ENCODE results near the gene CLGN. TPM values are rescaled to one million over a fixed set of nuclear protein-coding genes. Genes with fewer than 3 reads are reported as not detected.

CLGN gene
- polyA plus RNA-seq, 1 donor = 2.2 TPM

DNA sequence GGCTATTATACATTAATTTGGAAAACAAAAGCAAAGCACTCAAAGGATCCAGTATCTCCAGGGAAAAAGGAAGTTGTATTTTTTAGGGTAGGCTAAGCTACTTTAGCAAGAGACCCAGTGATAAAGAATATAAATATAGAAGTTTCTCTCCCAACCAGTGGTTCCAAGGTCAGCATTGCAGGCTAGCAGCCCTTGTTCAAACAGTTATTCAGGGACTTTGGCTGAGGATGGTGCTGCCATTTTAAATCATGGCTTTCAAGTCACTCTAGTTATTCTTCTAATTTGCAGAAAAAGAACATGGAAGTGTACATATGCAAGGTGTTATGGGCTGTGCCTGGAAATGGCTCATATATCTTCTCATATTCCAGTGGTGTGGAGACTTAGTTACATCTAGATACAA lies 44.7 kb downstream of the CLGN start:
- no peak for DNase-seq

GRCh38 chr4:140374130-140374477 lies 53.3 kb downstream of the CLGN start:
- DNase-seq = peak; percentile 4

- peak; percentile 98 for DNase-seq
Measured at GRCh38 chr4:140373328-140374129, 53.9 kb downstream of the CLGN start, which contains the start of gene SCOC. Gene SCOC, plus strand, starts transcription at chr4:140373646. Its CDS starts 5,525 bp downstream, at chr4:140379171.

DNA sequence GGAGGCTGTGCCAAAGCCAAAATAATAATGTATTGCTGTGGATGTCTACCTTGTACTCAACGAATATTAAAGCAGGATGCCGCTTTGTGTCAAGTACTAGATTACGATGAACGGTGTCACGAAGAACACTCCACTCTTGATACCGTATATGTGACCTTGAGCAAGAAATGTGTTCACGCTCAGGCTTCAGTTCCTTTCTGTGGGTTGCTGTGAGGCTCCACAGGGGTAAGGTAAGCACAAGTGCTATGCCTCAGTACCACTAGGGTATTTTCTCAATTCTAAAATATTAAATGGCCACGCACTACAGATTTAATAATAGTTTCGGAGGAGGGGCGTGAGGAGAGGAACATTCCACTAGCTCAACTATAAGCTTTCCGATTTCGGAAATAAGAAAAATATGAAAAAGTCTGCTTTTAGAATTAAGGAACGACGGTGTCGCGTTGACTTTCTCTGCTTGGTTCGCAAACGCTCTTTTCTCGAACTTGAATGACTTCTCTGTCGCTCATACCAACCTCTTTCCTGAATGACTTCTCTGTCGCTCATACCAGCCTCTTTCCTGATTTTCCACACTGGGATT lies 54.6 kb downstream of the CLGN start:
- no peak for DNase-seq

DNA sequence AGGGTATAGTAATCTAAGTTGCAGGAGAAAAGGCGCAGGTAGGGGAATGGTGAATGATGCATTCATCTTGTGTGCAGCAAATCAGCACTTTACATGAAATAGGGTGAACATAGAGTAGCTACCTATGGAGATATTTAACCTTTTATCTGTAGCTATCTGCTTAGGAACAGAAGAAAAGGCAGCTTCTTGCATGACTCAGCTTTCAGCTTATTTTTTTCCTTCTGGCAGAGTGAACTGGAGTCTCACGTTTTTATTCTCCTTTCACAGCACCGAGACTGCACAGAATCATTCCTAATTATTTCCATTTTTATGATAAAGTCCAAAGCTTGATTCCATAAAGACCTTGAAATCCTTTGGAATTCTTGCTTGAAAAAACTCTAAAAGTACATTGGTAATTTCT lies 58.8 kb downstream of the CLGN start:
- DNase-seq = no peak

GRCh38 chr4:140367738-140368137 lies 59.7 kb downstream of the CLGN start:
- no peak for DNase-seq

- no peak for DNase-seq
Measured at GRCh38 chr4:140363558-140363957, 63.9 kb downstream of the CLGN start.

DNA sequence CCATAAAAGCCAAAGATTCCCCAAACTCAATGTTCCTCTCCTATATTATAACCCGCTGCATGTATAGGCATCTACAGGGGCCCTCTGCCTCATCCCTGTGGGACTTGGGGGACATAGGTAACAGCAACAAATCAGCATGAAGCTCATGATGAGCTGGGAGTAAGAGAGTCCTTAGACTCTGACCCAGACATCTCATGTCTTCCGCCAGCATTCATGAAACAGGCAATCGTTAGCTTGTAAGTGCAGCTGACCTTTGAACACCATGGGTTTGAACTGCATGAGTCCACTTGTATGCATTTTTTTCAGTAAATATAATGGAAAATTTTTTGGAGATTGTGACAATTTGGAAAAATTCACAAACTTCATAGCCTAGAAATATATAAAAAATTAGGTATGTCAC lies 64.4 kb downstream of the CLGN start:
- DNase-seq = no peak

DNA sequence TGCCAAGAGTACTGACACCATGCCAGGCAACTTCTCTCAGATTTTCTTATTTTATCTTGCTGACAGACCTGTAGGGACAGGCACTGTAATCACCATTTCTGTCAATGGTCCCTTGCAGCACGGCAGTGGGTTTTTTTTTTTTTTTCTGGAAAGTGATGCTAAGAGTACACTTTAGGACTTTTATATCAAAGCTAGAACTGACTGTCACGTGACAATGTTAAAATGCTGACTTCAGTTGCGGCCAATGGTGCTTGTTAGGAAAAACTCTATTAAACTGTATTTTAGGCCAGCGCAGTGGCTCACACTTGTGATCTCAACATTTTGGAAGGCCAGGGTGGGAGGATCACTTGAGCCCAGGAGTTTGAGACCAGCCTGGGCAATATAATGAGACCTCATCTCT lies 66.3 kb downstream of the CLGN start:
- no peak for DNase-seq

- DNase-seq = peak; percentile 48
Measured at GRCh38 chr4:140359562-140360427, 67.7 kb downstream of the CLGN start.

- DNase-seq = no peak
Measured at GRCh38 chr4:140358281-140358680, 69.2 kb downstream of the CLGN start.

GRCh38 chr4:140357868-140358267 lies 69.6 kb downstream of the CLGN start:
- no peak for DNase-seq

DNA sequence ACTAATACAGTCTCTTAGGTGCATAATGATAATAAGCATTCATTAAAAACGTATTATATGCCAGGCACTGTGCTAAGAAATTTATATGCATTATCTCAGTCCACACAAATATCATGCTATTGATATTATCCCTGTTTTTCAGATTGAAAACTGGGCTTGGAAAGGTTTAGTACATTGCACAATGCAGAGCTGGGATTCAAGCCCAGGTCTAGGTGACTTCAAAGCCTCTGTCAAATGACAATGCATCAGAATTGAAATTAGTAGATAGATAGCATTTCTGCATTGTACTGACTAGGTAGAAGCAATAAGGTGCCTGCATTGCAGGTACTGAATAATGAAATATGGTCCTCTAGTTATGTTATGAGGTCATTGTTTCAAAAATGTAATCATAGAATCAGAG lies 72.2 kb downstream of the CLGN start:
- no peak for DNase-seq

DNA sequence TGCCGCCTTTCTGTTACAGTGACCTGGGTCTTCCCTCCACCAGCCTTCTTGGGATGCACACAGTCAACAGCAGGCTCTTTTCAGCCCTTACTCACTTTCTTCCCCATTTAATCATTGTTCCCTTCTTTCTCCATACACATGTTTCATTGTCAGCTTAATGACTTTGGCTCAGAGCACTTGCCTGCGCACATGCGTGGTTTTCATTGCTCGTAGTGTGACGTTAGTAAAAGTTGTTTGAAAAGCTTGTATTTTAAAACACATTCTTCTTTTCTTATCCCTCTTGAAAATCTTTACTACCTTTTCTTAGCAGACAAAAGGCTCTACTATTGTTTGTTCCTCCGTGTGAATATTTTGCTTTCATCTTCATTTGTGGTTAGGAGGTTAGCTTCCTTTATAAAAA lies 73.7 kb downstream of the CLGN start:
- DNase-seq = no peak

GRCh38 chr4:140351093-140352075 lies 76.1 kb downstream of the CLGN start:
- no peak for DNase-seq

- no peak for DNase-seq
Measured at GRCh38 chr4:140349816-140350215, 77.6 kb downstream of the CLGN start.

- DNase-seq = no peak
Measured at GRCh38 chr4:140346136-140346535, 81.3 kb downstream of the CLGN start.

- DNase-seq = no peak
Measured at GRCh38 chr4:140344621-140345020, 82.8 kb downstream of the CLGN start.

DNA sequence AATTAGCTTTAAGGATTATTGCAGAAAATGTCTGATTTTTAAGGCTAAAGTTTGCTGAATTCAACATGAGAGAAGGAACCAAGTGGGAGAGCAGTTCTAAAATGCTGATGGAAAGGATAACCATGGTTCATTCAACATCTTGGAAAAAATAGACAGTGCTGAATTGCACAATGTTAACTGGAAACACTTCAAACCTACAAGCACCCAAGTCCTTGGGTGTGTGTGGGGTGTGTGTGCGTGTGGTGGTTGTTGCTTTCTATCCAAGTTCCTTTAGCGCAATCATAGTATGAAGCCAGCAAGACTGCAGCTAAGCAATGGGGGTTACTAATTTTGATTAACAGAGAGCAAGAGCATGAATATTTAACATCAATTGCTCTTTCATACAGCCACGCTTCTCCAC lies 83.3 kb downstream of the CLGN start:
- DNase-seq = no peak

- no peak for DNase-seq
Measured at GRCh38 chr4:140343303-140343702, 84.1 kb downstream of the CLGN start.

GRCh38 chr4:140342620-140343019 lies 84.8 kb downstream of the CLGN start:
- no peak for DNase-seq
